ENCODE measurements around the gene SLC10A1.

- TF ChIP-seq POLR2AphosphoS5 (IDR thresholded peaks at IDR 0.05; ENCODE audit: low read depth, low read length) (no peak), ZFX (IDR thresholded peaks at IDR 0.05) (no peak), EZH2 (IDR thresholded peaks at IDR 0.05) (no peak), JUND (IDR thresholded peaks at IDR 0.05) (no peak), ATF3 (IDR thresholded peaks at IDR 0.05) (no peak), POLR2A (IDR thresholded peaks at IDR 0.05; ENCODE audit: borderline replicate concordance, extremely low read depth, insufficient read depth, insufficient read length) (no peak), MAX (IDR thresholded peaks at IDR 0.05) (no peak), SRF (IDR thresholded peaks at IDR 0.05; ENCODE audit: low read depth) (no peak), YY1 (IDR thresholded peaks at IDR 0.05; ENCODE audit: extremely low read depth, insufficient replicate concordance, low read depth, low read length) (no peak), ELF1 (IDR thresholded peaks at IDR 0.05; ENCODE audit: borderline replicate concordance, low read depth) (no peak), ZNF274 (IDR thresholded peaks at IDR 0.05; ENCODE audit: low read depth, low read length) (no peak), EGR1 (IDR thresholded peaks at IDR 0.05; ENCODE audit: low read depth) (no peak)
- TF ChIP-seq, protein P1, sequence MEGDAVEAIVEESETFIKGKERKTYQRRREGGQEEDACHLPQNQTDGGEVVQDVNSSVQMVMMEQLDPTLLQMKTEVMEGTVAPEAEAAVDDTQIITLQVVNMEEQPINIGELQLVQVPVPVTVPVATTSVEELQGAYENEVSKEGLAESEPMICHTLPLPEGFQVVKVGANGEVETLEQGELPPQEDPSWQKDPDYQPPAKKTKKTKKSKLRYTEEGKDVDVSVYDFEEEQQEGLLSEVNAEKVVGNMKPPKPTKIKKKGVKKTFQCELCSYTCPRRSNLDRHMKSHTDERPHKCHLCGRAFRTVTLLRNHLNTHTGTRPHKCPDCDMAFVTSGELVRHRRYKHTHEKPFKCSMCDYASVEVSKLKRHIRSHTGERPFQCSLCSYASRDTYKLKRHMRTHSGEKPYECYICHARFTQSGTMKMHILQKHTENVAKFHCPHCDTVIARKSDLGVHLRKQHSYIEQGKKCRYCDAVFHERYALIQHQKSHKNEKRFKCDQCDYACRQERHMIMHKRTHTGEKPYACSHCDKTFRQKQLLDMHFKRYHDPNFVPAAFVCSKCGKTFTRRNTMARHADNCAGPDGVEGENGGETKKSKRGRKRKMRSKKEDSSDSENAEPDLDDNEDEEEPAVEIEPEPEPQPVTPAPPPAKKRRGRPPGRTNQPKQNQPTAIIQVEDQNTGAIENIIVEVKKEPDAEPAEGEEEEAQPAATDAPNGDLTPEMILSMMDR (IDR thresholded peaks at IDR 0.05 in 2 of 3, conservative IDR thresholded peaks at IDR 0.05 in 1 of 3; ENCODE audit: borderline replicate concordance in 1 of 3, insufficient read depth in 1 of 3, low read depth in 2 of 3, low read length in 2 of 3), result no peak
Measured at GRCh38 chr14:69784942-69785341, 12.1 kb downstream of the SLC10A1 start.

Data from HCT116 (cell line).